RWPE1 (cell line): ENCODE measurements around the gene MGP.

Experiments used
- CTCF ChIA-PET: fragments of 350-600 bp; sonication (Branson Sonifier 250); formaldehyde crosslinking; extraction: SDS; loops from one replicate; lab custom pipeline; 2021; lab: Yijun Ruan, JAX
- POLR2A ChIA-PET: fragments of 400-600 bp; formaldehyde crosslinking; extraction: SDS; loops from one replicate; lab custom pipeline; 2020; ENCODE audit warnings: antibody characterized with exemption; ENCODE audit not compliant: low non-redundant PET; lab: Yijun Ruan, JAX
- DNase-seq: peaks from one replicate; pipeline ENCODE4 v3.0.0; 2012; ENCODE audit warnings: low spot score
- H3K27ac ChIP-seq: fragments of 450-650 bp; 2 replicates; pipeline ENCODE4 v1.5.1; 2017
- TF ChIP-seq, protein P1 (sequence below): fragments of 450-650 bp; conservative IDR thresholded peaks from 2 replicates; pipeline ENCODE4 v1.5.1; 2017; ENCODE audit warnings: low read depth, mild to moderate bottlenecking

MGP gene

GRCh38 chr12:14928931-14929330, 43.3 kb upstream of the MGP start:
- ChIA-PET CTCF (interaction anchor here (0.5 kb wide), 1 partner anchor 299 kb away, joined by 3 read pairs; no protein-coding TSS in a partner anchor), POLR2A (no interaction called here)
- H3K27ac ChIP-seq, result no peak overlapping the region
- peak; percentile 81 for DNase-seq
- TF ChIP-seq, protein P1, sequence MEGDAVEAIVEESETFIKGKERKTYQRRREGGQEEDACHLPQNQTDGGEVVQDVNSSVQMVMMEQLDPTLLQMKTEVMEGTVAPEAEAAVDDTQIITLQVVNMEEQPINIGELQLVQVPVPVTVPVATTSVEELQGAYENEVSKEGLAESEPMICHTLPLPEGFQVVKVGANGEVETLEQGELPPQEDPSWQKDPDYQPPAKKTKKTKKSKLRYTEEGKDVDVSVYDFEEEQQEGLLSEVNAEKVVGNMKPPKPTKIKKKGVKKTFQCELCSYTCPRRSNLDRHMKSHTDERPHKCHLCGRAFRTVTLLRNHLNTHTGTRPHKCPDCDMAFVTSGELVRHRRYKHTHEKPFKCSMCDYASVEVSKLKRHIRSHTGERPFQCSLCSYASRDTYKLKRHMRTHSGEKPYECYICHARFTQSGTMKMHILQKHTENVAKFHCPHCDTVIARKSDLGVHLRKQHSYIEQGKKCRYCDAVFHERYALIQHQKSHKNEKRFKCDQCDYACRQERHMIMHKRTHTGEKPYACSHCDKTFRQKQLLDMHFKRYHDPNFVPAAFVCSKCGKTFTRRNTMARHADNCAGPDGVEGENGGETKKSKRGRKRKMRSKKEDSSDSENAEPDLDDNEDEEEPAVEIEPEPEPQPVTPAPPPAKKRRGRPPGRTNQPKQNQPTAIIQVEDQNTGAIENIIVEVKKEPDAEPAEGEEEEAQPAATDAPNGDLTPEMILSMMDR, result no peak

- CTCF ChIA-PET, result no interaction called here
- TF ChIP-seq, protein P1, result no peak
- POLR2A ChIA-PET, result no interaction called here
- H3K27ac ChIP-seq, result no peak overlapping the region
- no peak for DNase-seq
Observed at GRCh38 chr12:14927267-14927666, 41.6 kb upstream of the MGP start.

DNA sequence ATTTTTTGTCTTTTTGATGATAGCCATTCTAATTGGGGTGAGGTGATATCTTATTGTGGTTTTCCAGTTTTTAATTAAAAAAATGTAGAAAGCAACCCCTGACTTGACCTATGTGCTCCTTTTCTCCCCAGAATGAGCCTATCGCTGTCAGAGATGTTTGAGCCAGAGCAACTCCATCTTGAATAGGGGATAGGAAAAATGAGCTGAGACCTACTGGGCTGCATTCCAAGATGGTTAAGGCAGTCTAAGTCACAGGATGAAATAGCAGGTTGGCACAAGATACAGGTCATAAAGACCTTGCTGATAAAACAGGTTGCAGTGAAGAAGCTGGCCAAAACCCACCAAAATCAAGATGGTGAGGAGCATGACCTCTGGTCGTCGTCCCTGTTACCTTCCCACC, 38.9 kb upstream of the MGP start:
- POLR2A ChIA-PET, result no interaction called here
- no peak overlapping the region for H3K27ac ChIP-seq
- TF ChIP-seq, protein P1, result no peak
- CTCF ChIA-PET, result interaction anchor here (0.5 kb wide), 1 partner anchor 1305 kb away, joined by 3 read pairs; no protein-coding TSS in a partner anchor
- DNase-seq, result no peak

GRCh38 chr12:14923944-14924343, 38.3 kb upstream of the MGP start:
- no peak for DNase-seq
- CTCF ChIA-PET, result no interaction called here

DNA sequence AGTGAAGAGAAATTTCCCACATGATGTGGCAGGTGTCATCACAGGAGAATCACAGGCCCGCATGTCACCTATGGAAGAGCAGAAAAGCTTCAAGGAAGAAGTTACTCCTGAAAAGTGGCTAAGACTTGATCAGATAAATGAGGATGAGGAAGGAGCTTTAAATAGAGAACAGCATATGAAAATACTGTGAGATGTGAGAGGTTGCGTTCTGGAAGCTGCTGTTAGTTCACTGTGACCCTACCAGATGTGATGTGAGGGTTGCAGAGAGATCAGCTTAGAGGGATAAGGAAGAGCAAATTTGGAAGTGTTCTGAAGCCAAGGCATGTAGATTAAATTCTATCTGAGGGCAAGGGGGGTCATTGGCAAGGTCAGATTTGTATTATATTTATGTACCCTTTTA, 35.6 kb upstream of the MGP start:
- ChIA-PET CTCF (no interaction called here), POLR2A (no interaction called here)
- DNase-seq, result no peak
- no peak overlapping the region for H3K27ac ChIP-seq
- TF ChIP-seq, protein P1, result no peak

More at GRCh38 chr12:14923944-14924343, 38.3 kb upstream of the MGP start:
- H3K27ac ChIP-seq, result no peak overlapping the region
- POLR2A ChIA-PET, result no interaction called here
- TF ChIP-seq, protein P1, result no peak

- CTCF ChIA-PET, result no interaction called here
- POLR2A ChIA-PET, result no interaction called here
- no peak for DNase-seq
- no peak overlapping the region for H3K27ac ChIP-seq
- TF ChIP-seq, protein P1, result no peak
Observed at GRCh38 chr12:14920475-14921126, 34.9 kb upstream of the MGP start.
